Brain microvascular endothelial cell (primary cell): Measurements from ENCODE around the gene OLFM3.

Experiments used
- DNase-seq: peaks from one replicate; pipeline ENCODE4 v3.0.0-alpha.2; 2020
- H3K27ac ChIP-seq: fragments of 250-450 bp; sonication (Bioruptor Pico); 2 replicates; pipeline ENCODE4 v1.5.1; 2020; ENCODE audit warnings: mild to moderate bottlenecking, moderate library complexity
- H3K27me3 ChIP-seq: fragments of 250-450 bp; sonication (Bioruptor Pico); replicated peaks from 2 replicates; pipeline ENCODE4 v1.5.1; 2020; ENCODE audit warnings: mild to moderate bottlenecking
- H3K36me3 ChIP-seq: fragments of 250-450 bp; sonication (Bioruptor Pico); replicated peaks from 2 replicates; pipeline ENCODE4 v1.5.1; 2020; ENCODE audit warnings: mild to moderate bottlenecking
- H3K4me3 ChIP-seq: 2 replicates; pipeline ENCODE4 v1.5.1; 2011; ENCODE audit warnings: low read depth, mild to moderate bottlenecking, control low read depth, low read length, moderate library complexity
- CTCF ChIP-seq: IDR thresholded peaks from 2 replicates; pipeline ENCODE4 v1.5.1; 2011; ENCODE audit warnings: low read depth, mild to moderate bottlenecking, moderate library complexity, low read length, control low read depth, inconsistent platforms; ENCODE audit errors: missing control alignments
- in situ Hi-C: cut with HindIII; loops from 2 replicates; pipeline ENCODE4 v1.10.0; 2017; ENCODE audit warnings: low sequenced_read_pairs, low pct_ligation_motif_present

The OLFM3 gene

GRCh38 chr1:101905283-101905835, 91.4 kb downstream of the OLFM3 start:
- no peak overlapping the region for H3K4me3 ChIP-seq
- H3K36me3 ChIP-seq: no peaks in the 10 kb centered on the region
- H3K27ac ChIP-seq: no peak overlapping the region
- DNase-seq: no peak
- no peak for TF ChIP-seq CTCF
- no peaks in the 10 kb centered on the region for H3K27me3 ChIP-seq
- in situ Hi-C loops: no loop called here

GRCh38 chr1:101902199-101902598, 94.5 kb downstream of the OLFM3 start:
- in situ Hi-C loops: no loop called here
- no peak for DNase-seq
- H3K27ac ChIP-seq: no peak overlapping the region
- no peak overlapping the region for H3K4me3 ChIP-seq
- H3K27me3 ChIP-seq: no peaks in the 10 kb centered on the region
- no peaks in the 10 kb centered on the region for H3K36me3 ChIP-seq
- no peak for TF ChIP-seq CTCF

GRCh38 chr1:101898137-101898536, 98.6 kb downstream of the OLFM3 start:
- no peak for DNase-seq
- H3K4me3 ChIP-seq: no peak overlapping the region
- no peaks in the 10 kb centered on the region for H3K36me3 ChIP-seq
- no peak for TF ChIP-seq CTCF
- H3K27ac ChIP-seq: no peak overlapping the region
- H3K27me3 ChIP-seq: no peaks in the 10 kb centered on the region
- in situ Hi-C loops: no loop called here

GRCh38 chr1:101884621-101885020, 112.1 kb downstream of the OLFM3 start:
- no peak overlapping the region for H3K27ac ChIP-seq
- DNase-seq: no peak
- in situ Hi-C loops: no loop called here
- TF ChIP-seq CTCF: no peak
- H3K4me3 ChIP-seq: no peak overlapping the region
- H3K36me3 ChIP-seq: no peaks in the 10 kb centered on the region
- H3K27me3 ChIP-seq: no peaks in the 10 kb centered on the region

DNA sequence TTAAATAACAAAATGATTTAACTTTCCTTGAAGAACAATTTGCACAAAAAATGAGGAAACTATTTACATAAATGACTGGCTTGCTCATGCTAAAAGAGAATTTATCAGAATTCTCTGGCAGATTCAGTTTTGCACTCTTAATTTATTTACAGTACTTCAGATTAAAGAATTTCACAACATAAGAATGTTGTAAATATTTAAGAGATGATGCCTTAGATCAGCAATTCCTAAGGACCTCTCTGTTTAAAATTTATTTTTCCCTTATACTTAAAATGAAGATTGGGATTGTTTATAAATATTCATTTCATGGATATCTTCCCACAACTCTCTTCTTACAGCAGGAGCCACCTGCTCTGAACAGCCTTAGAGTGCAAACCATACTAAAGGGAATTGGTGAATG, 120.8 kb downstream of the OLFM3 start:
- in situ Hi-C loops: no loop called here
- Histone ChIP-seq H3K4me3 (no peak overlapping the region), H3K36me3 (no peaks in the 10 kb centered on the region), H3K27ac (no peak overlapping the region), H3K27me3 (no peaks in the 10 kb centered on the region)
- DNase-seq: no peak
- TF ChIP-seq CTCF: no peak

DNA sequence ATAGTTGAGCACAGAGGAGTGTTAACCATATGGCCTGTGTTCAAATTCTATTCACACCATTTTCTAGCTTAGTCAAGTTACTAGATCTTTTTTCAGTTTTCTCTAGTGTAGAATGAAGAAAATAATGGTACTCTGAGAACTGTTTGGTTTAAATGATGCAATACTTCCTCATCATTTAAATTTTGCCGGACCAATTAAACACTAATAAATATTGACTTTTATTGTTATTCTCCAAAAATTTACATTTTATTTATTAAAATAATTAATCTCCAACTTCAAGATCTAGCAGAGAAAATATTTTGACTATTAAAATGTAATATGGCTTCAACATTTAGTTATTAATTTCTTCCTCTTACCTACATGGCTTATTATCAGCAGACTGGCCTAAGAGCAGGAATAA, 123.1 kb downstream of the OLFM3 start:
- no peak for DNase-seq
- no peak overlapping the region for H3K4me3 ChIP-seq
- H3K36me3 ChIP-seq: no peaks in the 10 kb centered on the region
- no peaks in the 10 kb centered on the region for H3K27me3 ChIP-seq
- no peak overlapping the region for H3K27ac ChIP-seq
- no peak for TF ChIP-seq CTCF
- in situ Hi-C loops: no loop called here
